Lung (tissue), 12 donors: ENCODE results near the gene MADD. TPM values are rescaled to one million over a fixed set of nuclear protein-coding genes. Genes with fewer than 3 reads are reported as not detected.

ENCODE experiments used
- ATAC-seq: fragments of 200-7000 bp; cut with Tn5 transposase; one replicate; pipeline ENCODE4 v1.9.1; 2020; ENCODE audit warnings: moderate number of reproducible peaks; ENCODE audit not compliant: insufficient read depth, low FRiP score
- DNase-seq, 3 donors: peaks; one replicate each; pipeline ENCODE4 v3.0.0-alpha.2; 2013 to 2017
- H3K27ac ChIP-seq, 2 donors: one replicate each; pipeline ENCODE4 v1.5.1; 2013; ENCODE audit warnings: mild to moderate bottlenecking in 2 of 2, moderate library complexity in 2 of 2, control low read depth in 1 of 2, inconsistent platforms in 1 of 2, low read depth in 1 of 2, low read length in 1 of 2
- H3K27me3 ChIP-seq, 3 donors: one replicate each; pipeline ENCODE4 v1.5.1; 2013; ENCODE audit warnings: low read length in 2 of 3; ENCODE audit not compliant: control insufficient read depth in 3 of 3, insufficient read depth in 3 of 3
- H3K36me3 ChIP-seq, 4 donors: one replicate each; pipeline ENCODE4 v1.5.1; 2013; ENCODE audit warnings: low read length in 4 of 4, mild to moderate bottlenecking in 1 of 4, moderate library complexity in 1 of 4; ENCODE audit not compliant: control insufficient read depth in 4 of 4, insufficient read depth in 4 of 4
- H3K4me1 ChIP-seq, 5 donors: one replicate each; pipeline ENCODE4 v1.5.1; 2013; ENCODE audit warnings: low read length in 5 of 5, mild to moderate bottlenecking in 2 of 5, moderate library complexity in 1 of 5; ENCODE audit not compliant: control insufficient read depth in 5 of 5, insufficient read depth in 5 of 5
- H3K4me3 ChIP-seq: one replicate; pipeline ENCODE4 v1.5.1; 2013; ENCODE audit warnings: mild to moderate bottlenecking, control low read depth, moderate library complexity
- H3K9ac ChIP-seq, 2 donors: one replicate each; pipeline ENCODE4 v1.5.1; 2013; ENCODE audit warnings: low read length in 2 of 2, control low read depth in 1 of 2; ENCODE audit not compliant: insufficient read depth in 1 of 2
- H3K9me3 ChIP-seq, 4 donors: one replicate each; pipeline ENCODE4 v1.5.1; 2013; ENCODE audit warnings: low read length in 3 of 4, mild to moderate bottlenecking in 1 of 4, moderate library complexity in 1 of 4; ENCODE audit not compliant: control insufficient read depth in 4 of 4, insufficient read depth in 3 of 4
- CTCF ChIP-seq: IDR thresholded peaks from 2 replicates; pipeline ENCODE4 v1.5.1; 2012; ENCODE audit warnings: mild to moderate bottlenecking; ENCODE audit errors: control extremely low read depth, extremely low read depth
- WGBS, 2 donors: extraction: QIAGEN DNeasy Blood & Tissue Kit; methylation state at CpG; one replicate each; pipeline ENCODE4 v1.1.7; 2013; 5-methylcytosine and 5-hydroxymethylcytosine counted together
- polyA plus RNA-seq, 2 donors: library from polyadenylated mRNA; stranded (reverse); fragments of 200-250 nt; gene quantifications; one replicate each; pipeline ENCODE4 v1.2.1, GENCODE V29; 2013
- total RNA-seq, 2 donors: library from RNA; depleted of rRNA in 1 of 2; stranded (reverse); fragments of >200 nt in 1 of 2; gene quantifications; one replicate each; pipeline ENCODE4 v1.2.1, GENCODE V29; 2014 to 2021
- donor health status: control.
- donor health status: control.
- donor health status: Bipolar disorder and iron deficiency.
- donor health status: healthy.
- donor health status: DM: yes; HTN: yes; CAD: no.

Gene MADD
- total and polyA plus RNA-seq, 4 donors = 15.9 to 56.8 (median 37.1) TPM

- no peaks in the 10 kb centered on the region for H3K27me3 ChIP-seq
- DNase-seq = no peak
- ATAC-seq = no peak
- H3K9ac ChIP-seq = no peak overlapping the region
- H3K4me1 ChIP-seq = peaks cover 0 to 3% (median 0%) of the 10 kb centered on the region in 5 donors
- no peaks in the 10 kb centered on the region for H3K9me3 ChIP-seq
- no peak overlapping the region for H3K4me3 ChIP-seq
- H3K36me3 ChIP-seq = peaks cover 0 to 52% (median 24%) of the 10 kb centered on the region in 4 donors
- no peak for TF ChIP-seq CTCF
- 76 to 83% methylated on average over 12 of the region's 12 CpGs for WGBS, 2 donors
- peak overlapping the region in 1 of 2 donors; percentile 39 for H3K27ac ChIP-seq
These were observed 59.6 kb downstream of the MADD start for GRCh38 chr11:47329431-47329986.

GRCh38 chr11:47329987-47330931 lies 60.3 kb downstream of the MADD start:
- TF ChIP-seq CTCF = no peak
- H3K9me3 ChIP-seq = no peaks in the 10 kb centered on the region
- H3K9ac ChIP-seq = no peak overlapping the region
- peaks cover 0 to 3% (median 0%) of the 10 kb centered on the region in 5 donors for H3K4me1 ChIP-seq
- H3K4me3 ChIP-seq = no peak overlapping the region
- H3K27ac ChIP-seq = peak overlapping the region in 1 of 2 donors; percentile 51
- no peaks in the 10 kb centered on the region for H3K27me3 ChIP-seq
- H3K36me3 ChIP-seq = peaks cover 0 to 50% (median 21%) of the 10 kb centered on the region in 4 donors
- ATAC-seq = no peak
- peak in 2 of 3 donors; percentile 12 to 14 for DNase-seq
- WGBS, 2 donors = 68 to 74% methylated on average over 16 of the region's 16 CpGs

- Histone ChIP-seq H3K4me3 (no peak overlapping the region), H3K9me3 (no peaks in the 10 kb centered on the region), H3K9ac (no peak overlapping the region), H3K27ac (no peak overlapping the region), H3K27me3 (no peaks in the 10 kb centered on the region), H3K36me3 (peaks cover 0 to 36% (median 17%) of the 10 kb centered on the region in 4 donors), H3K4me1 (peaks cover 0 to 3% (median 0%) of the 10 kb centered on the region in 5 donors)
- no peak for DNase-seq
- no peak for ATAC-seq
- no peak for TF ChIP-seq CTCF
- WGBS, 2 donors = 70 to 81% methylated on average over 21 of the region's 21 CpGs
These were observed 61.7 kb downstream of the MADD start for GRCh38 chr11:47331454-47332302.
